HG02973 (cell line): ENCODE measurements around the gene CASP3.
"Not testable (repeated sequence)": the region's sequence is repeated elsewhere in the genome, so short reads cannot be mapped to it uniquely, and the experiment has no call there.

Experiments
- ATAC-seq: cut with Tn5 transposase; IDR thresholded peaks from one replicate; pipeline ENCODE4 v1.9.1; 2021; ENCODE audit warnings: moderate library complexity; ENCODE audit not compliant: unreplicated experiment

Gene CASP3

GRCh38 chr4:184664445-184665210, 15.4 kb upstream of the CASP3 start:
- no peak for ATAC-seq

GRCh38 chr4:184662236-184662635, 13.0 kb upstream of the CASP3 start:
- ATAC-seq, result no peak

- no peak for ATAC-seq
These were observed 11.7 kb upstream of the CASP3 start for GRCh38 chr4:184660978-184661377.

GRCh38 chr4:184657820-184658219, 8.6 kb upstream of the CASP3 start:
- ATAC-seq, result not testable (repeated sequence)

GRCh38 chr4:184657144-184657543, 7.9 kb upstream of the CASP3 start:
- ATAC-seq, result no peak

- no peak for ATAC-seq
These were observed 6.9 kb upstream of the CASP3 start for GRCh38 chr4:184655889-184656869.

GRCh38 chr4:184653650-184654049, 4.4 kb upstream of the CASP3 start:
- ATAC-seq, result no peak

- not testable (repeated sequence) for ATAC-seq
These were observed 3.4 kb upstream of the CASP3 start for GRCh38 chr4:184652681-184653080.

- ATAC-seq, result no peak
These were observed 2.7 kb upstream of the CASP3 start for GRCh38 chr4:184651899-184652298.

- no peak for ATAC-seq
These were observed 966 bp upstream of the CASP3 start for GRCh38 chr4:184649971-184650855.

- peak; percentile 28 for ATAC-seq
These were observed 778 bp downstream of the CASP3 start for GRCh38 chr4:184648313-184649025.

GRCh38 chr4:184648054-184648312, 1.3 kb downstream of the CASP3 start:
- ATAC-seq, result no peak

- ATAC-seq, result no peak
These were observed 1.8 kb downstream of the CASP3 start for GRCh38 chr4:184647266-184648053.

- no peak for ATAC-seq
These were observed 3.2 kb downstream of the CASP3 start for GRCh38 chr4:184645904-184646610.

- no peak for ATAC-seq
These were observed 4.5 kb downstream of the CASP3 start for GRCh38 chr4:184644553-184645307.

GRCh38 chr4:184643731-184644130, 5.5 kb downstream of the CASP3 start:
- no peak for ATAC-seq

GRCh38 chr4:184641451-184641850, 7.8 kb downstream of the CASP3 start:
- no peak for ATAC-seq

- no peak for ATAC-seq
These were observed 8.2 kb downstream of the CASP3 start for GRCh38 chr4:184641022-184641421.
